Activated naive CD4-positive, alpha-beta T cell treated with anti-CD3 and anti-CD28 coated beads, Interleukin-2, amount 10 ng/mL, durations not matched to agents 7 days and 5 days (primary cell): ENCODE results near the gene IGSF10.

Experiments used
- CTCF ChIA-PET: fragments of 350-600 bp; sonication (Branson Sonifier 250); formaldehyde crosslinking; loops from one replicate; lab custom pipeline; 2021; ENCODE audit warnings: antibody characterized with exemption; lab: Charles Lee
- DNase-seq: peaks from one replicate; pipeline ENCODE4 v3.0.0-alpha.2; 2020
- H3K27ac Mint-ChIP-seq: one replicate; pipeline ENCODE4 v1.8.0; 2021; ENCODE audit warnings: mild to moderate bottlenecking, moderate library complexity, mixed read lengths
- H3K27me3 Mint-ChIP-seq: one replicate; pipeline ENCODE4 v1.8.0; 2021; ENCODE audit warnings: mild to moderate bottlenecking, mixed read lengths
- H3K36me3 Mint-ChIP-seq: one replicate; pipeline ENCODE4 v1.8.0; 2021; ENCODE audit warnings: mixed read lengths
- H3K4me1 Mint-ChIP-seq: one replicate; pipeline ENCODE4 v1.8.0; 2021; ENCODE audit warnings: mixed read lengths
- H3K4me3 Mint-ChIP-seq: one replicate; pipeline ENCODE4 v1.8.0; 2021; ENCODE audit warnings: mild to moderate bottlenecking, moderate library complexity, mixed read lengths
- H3K9me3 Mint-ChIP-seq: one replicate; pipeline ENCODE4 v1.8.0; 2021; ENCODE audit warnings: mixed read lengths

IGSF10 gene

GRCh38 chr3:151445273-151446001 is 15.4 kb downstream of the IGSF10 start:
- DNase-seq, result no peak
- Mint-ChIP-seq H3K4me1 (no peaks in the 10 kb centered on the region), H3K4me3 (no peak overlapping the region), H3K27me3 (no peaks in the 10 kb centered on the region), H3K36me3 (no peaks in the 10 kb centered on the region), H3K27ac (no peak overlapping the region), H3K9me3 (no peaks in the 10 kb centered on the region)
- CTCF ChIA-PET, result no interaction called here

- H3K27ac Mint-ChIP-seq, result no peak overlapping the region
- CTCF ChIA-PET, result interaction anchor here (0.9 kb wide), 1 partner anchor 475 kb away, joined by 3 read pairs; no protein-coding TSS in a partner anchor
Observed at GRCh38 chr3:151443583-151443982, 17.3 kb downstream of the IGSF10 start.

GRCh38 chr3:151440940-151441339 is 19.9 kb downstream of the IGSF10 start:
- Mint-ChIP-seq H3K27ac (no peak overlapping the region), H3K4me1 (no peaks in the 10 kb centered on the region), H3K9me3 (no peaks in the 10 kb centered on the region), H3K27me3 (no peaks in the 10 kb centered on the region), H3K36me3 (no peaks in the 10 kb centered on the region), H3K4me3 (no peak overlapping the region)
- DNase-seq, result no peak
- CTCF ChIA-PET, result interaction anchor here (1.2 to 2.3 kb wide), 3 partner anchors 19 to 398 kb away, joined by 3 to 9 read pairs (median 3); no protein-coding TSS in a partner anchor

More at GRCh38 chr3:151443583-151443982, 17.3 kb downstream of the IGSF10 start:
- H3K36me3 Mint-ChIP-seq, result no peaks in the 10 kb centered on the region
- H3K4me3 Mint-ChIP-seq, result no peak overlapping the region
- no peaks in the 10 kb centered on the region for H3K4me1 Mint-ChIP-seq
- no peaks in the 10 kb centered on the region for H3K9me3 Mint-ChIP-seq
- no peaks in the 10 kb centered on the region for H3K27me3 Mint-ChIP-seq
- DNase-seq, result no peak

- Mint-ChIP-seq H3K4me1 (no peaks in the 10 kb centered on the region), H3K4me3 (no peak overlapping the region), H3K36me3 (no peaks in the 10 kb centered on the region), H3K27me3 (no peaks in the 10 kb centered on the region), H3K27ac (no peak overlapping the region), H3K9me3 (no peaks in the 10 kb centered on the region)
- CTCF ChIA-PET, result interaction anchor here (1.0 to 2.3 kb wide), 4 partner anchors 20 to 479 kb away, joined by 3 to 9 read pairs (median 5); no protein-coding TSS in a partner anchor
- no peak for DNase-seq
Observed at GRCh38 chr3:151439652-151440125, 21.2 kb downstream of the IGSF10 start.

GRCh38 chr3:151437906-151438305 is 23.0 kb downstream of the IGSF10 start:
- Mint-ChIP-seq H3K27ac (no peak overlapping the region), H3K9me3 (no peaks in the 10 kb centered on the region), H3K36me3 (no peaks in the 10 kb centered on the region), H3K4me1 (no peaks in the 10 kb centered on the region), H3K27me3 (no peaks in the 10 kb centered on the region), H3K4me3 (no peak overlapping the region)
- CTCF ChIA-PET, result interaction anchor here (0.8 kb wide), 1 partner anchor 404 kb away, joined by 3 read pairs; no protein-coding TSS in a partner anchor
- no peak for DNase-seq

GRCh38 chr3:151436675-151437446 is 24.0 kb downstream of the IGSF10 start:
- H3K27me3 Mint-ChIP-seq, result no peaks in the 10 kb centered on the region
- CTCF ChIA-PET, result interaction anchor here (1.0 kb wide), 1 partner anchor 30 kb away, joined by 3 read pairs; no protein-coding TSS in a partner anchor
- DNase-seq, result no peak
- H3K36me3 Mint-ChIP-seq, result no peaks in the 10 kb centered on the region
- no peak overlapping the region for H3K27ac Mint-ChIP-seq
- H3K4me1 Mint-ChIP-seq, result no peaks in the 10 kb centered on the region
- no peak overlapping the region for H3K4me3 Mint-ChIP-seq
- no peaks in the 10 kb centered on the region for H3K9me3 Mint-ChIP-seq

- CTCF ChIA-PET, result interaction anchor here (1.1 kb wide), 1 partner anchor 34 kb away, joined by 4 read pairs; no protein-coding TSS in a partner anchor
- Mint-ChIP-seq H3K4me1 (no peaks in the 10 kb centered on the region), H3K27ac (no peak overlapping the region), H3K9me3 (no peaks in the 10 kb centered on the region), H3K4me3 (no peak overlapping the region), H3K36me3 (no peaks in the 10 kb centered on the region), H3K27me3 (no peaks in the 10 kb centered on the region)
- no peak for DNase-seq
Observed at GRCh38 chr3:151434151-151434890, 26.5 kb downstream of the IGSF10 start.

- no peak overlapping the region for H3K4me3 Mint-ChIP-seq
- no peak overlapping the region for H3K27ac Mint-ChIP-seq
- no peaks in the 10 kb centered on the region for H3K27me3 Mint-ChIP-seq
- H3K9me3 Mint-ChIP-seq, result no peaks in the 10 kb centered on the region
- H3K36me3 Mint-ChIP-seq, result no peaks in the 10 kb centered on the region
- no peaks in the 10 kb centered on the region for H3K4me1 Mint-ChIP-seq
- no peak for DNase-seq
- CTCF ChIA-PET, result interaction anchor here (1.1 kb wide), 1 partner anchor 35 kb away, joined by 4 read pairs; no protein-coding TSS in a partner anchor
Observed at GRCh38 chr3:151432616-151433372, 28.1 kb downstream of the IGSF10 start.

GRCh38 chr3:151431940-151432339 is 28.9 kb downstream of the IGSF10 start:
- Mint-ChIP-seq H3K27ac (no peak overlapping the region), H3K36me3 (no peaks in the 10 kb centered on the region), H3K4me1 (no peaks in the 10 kb centered on the region), H3K9me3 (no peaks in the 10 kb centered on the region), H3K4me3 (no peak overlapping the region), H3K27me3 (no peaks in the 10 kb centered on the region)
- CTCF ChIA-PET, result no interaction called here
- DNase-seq, result no peak

GRCh38 chr3:151430821-151431484 is 29.9 kb downstream of the IGSF10 start:
- no peaks in the 10 kb centered on the region for H3K36me3 Mint-ChIP-seq
- H3K27me3 Mint-ChIP-seq, result no peaks in the 10 kb centered on the region
- no peaks in the 10 kb centered on the region for H3K9me3 Mint-ChIP-seq
- no peak overlapping the region for H3K4me3 Mint-ChIP-seq
- H3K27ac Mint-ChIP-seq, result no peak overlapping the region
- no peaks in the 10 kb centered on the region for H3K4me1 Mint-ChIP-seq
- DNase-seq, result no peak
- CTCF ChIA-PET, result interaction anchor here (2.0 kb wide), 1 partner anchor 9 kb away, joined by 4 read pairs; no protein-coding TSS in a partner anchor

GRCh38 chr3:151428386-151428785 is 32.5 kb downstream of the IGSF10 start:
- Mint-ChIP-seq H3K9me3 (no peaks in the 10 kb centered on the region), H3K36me3 (no peaks in the 10 kb centered on the region), H3K4me1 (no peaks in the 10 kb centered on the region), H3K27me3 (no peaks in the 10 kb centered on the region), H3K4me3 (no peak overlapping the region), H3K27ac (no peak overlapping the region)
- DNase-seq, result no peak
- CTCF ChIA-PET, result no interaction called here

- Mint-ChIP-seq H3K27me3 (peaks cover under 1% of the 10 kb centered on the region), H3K36me3 (no peaks in the 10 kb centered on the region), H3K4me1 (no peaks in the 10 kb centered on the region), H3K27ac (no peak overlapping the region), H3K4me3 (no peak overlapping the region), H3K9me3 (no peaks in the 10 kb centered on the region)
- CTCF ChIA-PET, result interaction anchor here (0.6 to 1.3 kb wide), 3 partner anchors 22 to 413 kb away, joined by 3 read pairs; no protein-coding TSS in a partner anchor
- no peak for DNase-seq
Observed at GRCh38 chr3:151426341-151426657, 34.6 kb downstream of the IGSF10 start.
